Measurements from ENCODE around the gene CPEB4. TPM values are rescaled to one million over a fixed set of nuclear protein-coding genes. Genes with fewer than 3 reads are reported as not detected.

CPEB4 gene
- total RNA-seq, 4 donors from 2014 or later: 51.5 to 69.5 (median 66.1) TPM

GRCh38 chr5:173962436-173962972 is 74.4 kb downstream of the CPEB4 start:
- DNase-seq: peak; percentile 45 to 55
- intact Hi-C loops (cut with DNase I): no loop called here

GRCh38 chr5:173963182-173963838 is 75.2 kb downstream of the CPEB4 start:
- peak overlapping the region; percentile 58 to 97 (median 86) for H3K27ac ChIP-seq
- no peak for TF ChIP-seq POLR2A (IDR thresholded peaks at IDR 0.05)
- TF ChIP-seq CTCF (IDR thresholded peaks at IDR 0.05): no peak
- H3K27me3 ChIP-seq: no peaks in the 10 kb centered on the region
- peaks cover 40 to 44% of the 10 kb centered on the region in 2 donors for H3K4me1 ChIP-seq
- no peak overlapping the region for H3K4me3 ChIP-seq (replicated peaks in 1 of 3)
- 61 to 67% methylated on average over 10 of the region's 10 CpGs for WGBS, 2 donors
- DNase-seq: no peak
- H3K9me3 ChIP-seq: no peaks in the 10 kb centered on the region
- H3K36me3 ChIP-seq: no peaks in the 10 kb centered on the region
- intact Hi-C loops (cut with DNase I): no loop called here

More at GRCh38 chr5:173962436-173962972, 74.4 kb downstream of the CPEB4 start:
- Histone ChIP-seq H3K9me3 (no peaks in the 10 kb centered on the region), H3K36me3 (no peaks in the 10 kb centered on the region), H3K4me1 (peaks cover 45 to 52% of the 10 kb centered on the region in 2 donors), H3K27ac (peak overlapping the region; percentile 58 to 97 (median 86)), H3K27me3 (no peaks in the 10 kb centered on the region), H3K4me3 (replicated peaks in 1 of 3) (no peak overlapping the region)
- TF ChIP-seq CTCF (IDR thresholded peaks at IDR 0.05) (no peak), POLR2A (IDR thresholded peaks at IDR 0.05) (peak in 1 of 2 donors; percentile 37)
- WGBS, 2 donors: 37 to 50% methylated on average over 3 of the region's 3 CpGs

- TF ChIP-seq POLR2A (IDR thresholded peaks at IDR 0.05) (peak in 1 of 2 donors; percentile 32), CTCF (IDR thresholded peaks at IDR 0.05) (no peak)
- no peaks in the 10 kb centered on the region for H3K36me3 ChIP-seq
- 48 to 55% methylated on average over 19 of the region's 19 CpGs for WGBS, 2 donors
- H3K27me3 ChIP-seq: no peaks in the 10 kb centered on the region
- no peaks in the 10 kb centered on the region for H3K9me3 ChIP-seq
- H3K27ac ChIP-seq: peak overlapping the region; percentile 58 to 97 (median 86)
- peaks cover 35 to 43% of the 10 kb centered on the region in 2 donors for H3K4me1 ChIP-seq
- no peak for DNase-seq
- intact Hi-C loops (cut with DNase I): no loop called here
- H3K4me3 ChIP-seq (replicated peaks in 1 of 3): no peak overlapping the region
These were observed 75.8 kb downstream of the CPEB4 start for GRCh38 chr5:173963867-173964441.

- Histone ChIP-seq H3K9me3 (no peaks in the 10 kb centered on the region), H3K27ac (no peak overlapping the region), H3K36me3 (no peaks in the 10 kb centered on the region), H3K4me1 (peaks cover 34 to 44% of the 10 kb centered on the region in 2 donors), H3K4me3 (replicated peaks in 1 of 3) (no peak overlapping the region), H3K27me3 (no peaks in the 10 kb centered on the region)
- no peak for DNase-seq
- intact Hi-C loops (cut with DNase I): no loop called here
- TF ChIP-seq POLR2A (IDR thresholded peaks at IDR 0.05) (no peak), CTCF (IDR thresholded peaks at IDR 0.05) (no peak)
- WGBS, 2 donors: 83 to 93% methylated on average over 1 of the region's 1 CpG
These were observed 76.4 kb downstream of the CPEB4 start for GRCh38 chr5:173964506-173964905.

GRCh38 chr5:173967241-173967640 is 79.1 kb downstream of the CPEB4 start:
- no peaks in the 10 kb centered on the region for H3K27me3 ChIP-seq
- H3K9me3 ChIP-seq: no peaks in the 10 kb centered on the region
- H3K4me3 ChIP-seq (replicated peaks in 1 of 3): no peak overlapping the region
- H3K27ac ChIP-seq: no peak overlapping the region
- 69 to 73% methylated on average over 4 of the region's 4 CpGs for WGBS, 2 donors
- intact Hi-C loops (cut with DNase I): no loop called here
- no peaks in the 10 kb centered on the region for H3K36me3 ChIP-seq
- no peak for DNase-seq
- peaks cover 21 to 30% of the 10 kb centered on the region in 2 donors for H3K4me1 ChIP-seq
- TF ChIP-seq POLR2A (IDR thresholded peaks at IDR 0.05) (no peak), CTCF (IDR thresholded peaks at IDR 0.05) (no peak)
